Adrenal gland (tissue), 12 donors: ENCODE data around the gene SLC24A4. TPM values are rescaled to one million over a fixed set of nuclear protein-coding genes. Genes with fewer than 3 reads are reported as not detected.

ENCODE experiments used
- DNase-seq, 7 donors: peaks; one replicate each; pipeline ENCODE4 v3.0.0-alpha.2; 2019 to 2020
- H3K27ac ChIP-seq, 5 donors: fragments of 200-600 bp; sonication (generic) in 4 of 5; 1 replicate in 3 of 5; 2 replicates in 2 of 5; pipeline versions ENCODE4 v1.5.1 to v1.8.0; 2016 to 2020; ENCODE audit warnings: mild to moderate bottlenecking in 1 of 5
- H3K27me3 ChIP-seq: fragments of 200-600 bp; 2 replicates; pipeline ENCODE4 v1.8.0; 2021
- H3K36me3 ChIP-seq, 2 donors: fragments of 200-600 bp; replicated peaks in 1 of 2; 1 replicate in 1 of 2; 2 replicates in 1 of 2; pipeline versions ENCODE4 v1.5.1 to v1.8.0; 2018 to 2022
- H3K4me1 ChIP-seq, 2 donors: fragments of 200-600 bp; replicated peaks in 1 of 2; 1 replicate in 1 of 2; 2 replicates in 1 of 2; pipeline versions ENCODE4 v1.5.1 to v1.8.0; 2018 to 2021
- H3K4me3 ChIP-seq, 4 donors: fragments of 200-600 bp; sonication (generic) in 3 of 4; one replicate each; pipeline ENCODE4 v1.5.1; 2016 to 2018
- H3K9me3 ChIP-seq, 3 donors: fragments of 200-600 bp; sonication (generic) in 1 of 3; replicated peaks in 1 of 3; 1 replicate in 2 of 3; 2 replicates in 1 of 3; pipeline versions ENCODE4 v1.5.1 to v1.8.0; 2016 to 2021
- POLR2A ChIP-seq, 2 donors: fragments of 450-650 bp; IDR thresholded peaks; one replicate each; pipeline ENCODE4 v1.6.1; 2017; ENCODE audit warnings: antibody characterized with exemption in 2 of 2, mild to moderate bottlenecking in 2 of 2, moderate library complexity in 1 of 2
- WGBS, 4 donors: extraction: QIAGEN DNeasy Blood & Tissue Kit in 2 of 4; methylation state at CpG; one replicate each; pipeline versions ENCODE4 v1.1.5 to v1.1.7; 2013 to 2017; 5-methylcytosine and 5-hydroxymethylcytosine counted together
- intact Hi-C, 2 donors: fragments of 100-400 bp; cut with DNase I; formaldehyde crosslinking; loops; one replicate each; pipeline versions ENCODE4 v1.14.1 to v1.15.0; 2022 to 2023
- polyA plus RNA-seq, 3 donors: library from polyadenylated mRNA; stranded (reverse); fragments of 200-250 nt in 2 of 3; fragments of 350-450 nt in 1 of 3; fragmentation: Illumina TruSeq in 1 of 3; extraction: RNeasy Lipid Tissue Mini Kit (QIAGEN cat#74804) in 1 of 3; gene quantifications; one replicate each; pipeline ENCODE4 v1.2.3, GENCODE V29; 2013 to 2014
- total RNA-seq, 9 donors: library from RNA; depleted of rRNA in 4 of 9; stranded (reverse); fragments of >200 nt in 4 of 9; fragments of 120-200 nt in 1 of 9; fragmentation: NEBNext Ultra II Directional in 1 of 9; extraction: Animal tissue kit (Norgen Biotek cat#: 25700) in 1 of 9; gene quantifications; one replicate each; pipeline versions ENCODE4 v1.1.0 to v1.2.4, GENCODE V29; 2013 to 2023
- TF ChIP-seq, protein P1 (sequence below), 6 experiments: fragments of 450-650 bp in 4 of 6; fragments of 200-600 bp in 2 of 6; sonication (generic) in 1 of 6; IDR thresholded peaks; 1 replicate in 5 of 6; 2 replicates in 1 of 6; pipeline versions ENCODE4 v1.5.1 to v1.8.0; 2016 to 2021; ENCODE audit warnings: antibody characterized with exemption in 6 of 6, mild to moderate bottlenecking in 2 of 6, moderate library complexity in 1 of 6
- donor health status: healthy with polysubstance abuse.
- donor health status: Bipolar disorder and iron deficiency.
- donor health status: DM: yes; HTN: yes; CAD: no.
- donor health status: DM: no; HTN: no; CAD: no.
- donor health status: DM: no; HTN: no; CAD: no.
- donor health status: DM: yes; HTN: yes; CAD: no.

SLC24A4 gene
- total and polyA plus RNA-seq, 12 donors = 0.09 to 1.9 (median 0.52) TPM

DNA sequence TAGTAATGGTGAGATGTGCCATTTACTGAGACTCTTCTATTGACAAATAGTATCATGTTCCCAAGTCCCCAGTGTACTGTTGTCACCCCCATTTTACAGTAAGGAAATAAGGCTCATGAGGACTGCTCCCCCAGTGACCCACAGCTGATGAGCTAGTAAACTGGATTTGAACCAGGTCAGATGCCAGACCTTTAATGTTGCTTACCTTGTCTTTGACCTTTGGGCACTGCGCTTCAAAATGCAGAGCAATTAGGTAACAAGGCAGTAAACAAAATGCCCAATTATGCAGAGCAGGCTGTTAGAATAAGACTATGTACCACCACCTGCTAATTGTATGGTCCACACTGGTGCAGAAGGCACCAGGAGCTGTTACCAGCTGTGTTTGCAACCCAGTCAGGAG, 152.1 kb downstream of the SLC24A4 start:
- no peak overlapping the region for H3K4me3 ChIP-seq
- H3K4me1 ChIP-seq = peaks cover 18 to 27% of the 10 kb centered on the region in 2 donors
- H3K36me3 ChIP-seq = no peaks in the 10 kb centered on the region
- no peaks in the 10 kb centered on the region for H3K27me3 ChIP-seq
- 67 to 88% (median 83%) methylated on average over 1 of the region's 1 CpG for WGBS, 4 donors
- H3K9me3 ChIP-seq = no peaks in the 10 kb centered on the region
- peak overlapping the region in 4 of 5 donors; percentile 12 to 69 (median 42) for H3K27ac ChIP-seq
- TF ChIP-seq, protein P1, sequence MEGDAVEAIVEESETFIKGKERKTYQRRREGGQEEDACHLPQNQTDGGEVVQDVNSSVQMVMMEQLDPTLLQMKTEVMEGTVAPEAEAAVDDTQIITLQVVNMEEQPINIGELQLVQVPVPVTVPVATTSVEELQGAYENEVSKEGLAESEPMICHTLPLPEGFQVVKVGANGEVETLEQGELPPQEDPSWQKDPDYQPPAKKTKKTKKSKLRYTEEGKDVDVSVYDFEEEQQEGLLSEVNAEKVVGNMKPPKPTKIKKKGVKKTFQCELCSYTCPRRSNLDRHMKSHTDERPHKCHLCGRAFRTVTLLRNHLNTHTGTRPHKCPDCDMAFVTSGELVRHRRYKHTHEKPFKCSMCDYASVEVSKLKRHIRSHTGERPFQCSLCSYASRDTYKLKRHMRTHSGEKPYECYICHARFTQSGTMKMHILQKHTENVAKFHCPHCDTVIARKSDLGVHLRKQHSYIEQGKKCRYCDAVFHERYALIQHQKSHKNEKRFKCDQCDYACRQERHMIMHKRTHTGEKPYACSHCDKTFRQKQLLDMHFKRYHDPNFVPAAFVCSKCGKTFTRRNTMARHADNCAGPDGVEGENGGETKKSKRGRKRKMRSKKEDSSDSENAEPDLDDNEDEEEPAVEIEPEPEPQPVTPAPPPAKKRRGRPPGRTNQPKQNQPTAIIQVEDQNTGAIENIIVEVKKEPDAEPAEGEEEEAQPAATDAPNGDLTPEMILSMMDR (IDR thresholded peaks at IDR 0.05) = no peak
- TF ChIP-seq POLR2A (IDR thresholded peaks at IDR 0.05) = no peak
- intact Hi-C loops = no loop called here
- peak in 2 of 7 donors; percentile 13 to 27 for DNase-seq

GRCh38 chr14:92475451-92476187, 152.7 kb downstream of the SLC24A4 start:
- TF ChIP-seq, protein P1 (IDR thresholded peaks at IDR 0.05) = no peak
- no peak for TF ChIP-seq POLR2A (IDR thresholded peaks at IDR 0.05)
- DNase-seq = peak in 6 of 7 donors; percentile 72 to 86 (median 82)
- 41 to 57% (median 46%) methylated on average over 14 of the region's 14 CpGs for WGBS, 4 donors
- Histone ChIP-seq H3K36me3 (no peaks in the 10 kb centered on the region), H3K27me3 (no peaks in the 10 kb centered on the region), H3K4me1 (peaks cover 18 to 27% of the 10 kb centered on the region in 2 donors), H3K27ac (peak overlapping the region; percentile 12 to 69 (median 54)), H3K9me3 (no peaks in the 10 kb centered on the region), H3K4me3 (no peak overlapping the region)
- intact Hi-C loops = no loop called here

DNA sequence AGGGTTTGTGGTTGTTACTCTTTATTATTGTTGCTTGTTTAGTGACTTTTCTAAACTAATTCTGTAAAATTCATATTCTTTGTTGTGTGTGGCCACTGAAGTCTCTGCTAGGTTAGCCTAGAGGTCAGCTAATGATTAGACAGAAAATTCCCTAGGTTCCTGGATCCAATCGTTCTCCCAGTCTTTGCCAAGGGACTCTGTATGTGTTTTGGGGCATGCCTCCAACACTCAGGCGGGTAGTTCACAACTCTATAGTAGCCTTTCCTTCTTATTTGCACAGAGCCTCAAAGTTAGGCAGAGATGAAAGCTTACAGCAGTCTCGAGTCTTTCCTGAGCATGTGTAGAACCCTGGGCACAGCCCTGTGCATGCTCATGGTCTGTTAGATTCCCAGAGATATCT, 157.9 kb downstream of the SLC24A4 start:
- 82 to 91% (median 83%) methylated on average over 3 of the region's 3 CpGs for WGBS, 4 donors
- no peak for TF ChIP-seq POLR2A (IDR thresholded peaks at IDR 0.05)
- TF ChIP-seq, protein P1 (IDR thresholded peaks at IDR 0.05) = no peak
- Histone ChIP-seq H3K4me1 (peaks cover 8 to 13% of the 10 kb centered on the region in 2 donors), H3K27ac (no peak overlapping the region), H3K27me3 (no peaks in the 10 kb centered on the region), H3K4me3 (no peak overlapping the region), H3K36me3 (no peaks in the 10 kb centered on the region), H3K9me3 (no peaks in the 10 kb centered on the region)
- no peak for DNase-seq
- intact Hi-C loops = no loop called here

DNA sequence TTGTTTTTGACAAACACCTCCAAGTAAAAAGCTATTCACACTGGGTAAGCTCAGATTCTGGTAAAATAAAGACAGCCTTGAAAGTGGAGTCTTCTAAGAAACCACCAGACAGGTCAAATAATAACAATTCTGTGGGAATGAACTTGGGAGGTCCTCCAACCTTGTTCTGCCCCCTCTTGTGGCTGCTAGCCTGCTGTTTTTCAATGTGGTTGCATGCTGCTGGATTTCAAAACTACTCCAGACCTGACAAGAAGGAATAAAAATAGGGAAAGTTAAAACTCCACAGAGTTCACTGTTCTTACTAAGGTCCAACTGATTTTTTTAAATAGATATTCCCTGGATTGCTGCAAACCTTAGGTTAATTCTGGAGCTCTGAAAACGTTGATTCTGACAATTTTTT, 158.4 kb downstream of the SLC24A4 start:
- H3K4me3 ChIP-seq = no peak overlapping the region
- intact Hi-C loops = no loop called here
- H3K27me3 ChIP-seq = no peaks in the 10 kb centered on the region
- no peaks in the 10 kb centered on the region for H3K36me3 ChIP-seq
- H3K9me3 ChIP-seq = no peaks in the 10 kb centered on the region
- WGBS, 4 donors = 27 to 51% (median 36%) methylated on average over 1 of the region's 1 CpG
- TF ChIP-seq POLR2A (IDR thresholded peaks at IDR 0.05) = no peak
- TF ChIP-seq, protein P1 (IDR thresholded peaks at IDR 0.05) = no peak
- H3K27ac ChIP-seq = no peak overlapping the region
- DNase-seq = peak in 2 of 7 donors; percentile 13 to 39
- peaks cover 8 to 9% of the 10 kb centered on the region in 2 donors for H3K4me1 ChIP-seq
